Left ventricle myocardium superior (tissue), 1 donor: ENCODE data around the gene SEC14L3. TPM values are rescaled to one million over a fixed set of nuclear protein-coding genes. Genes with fewer than 3 reads are reported as not detected.
"Not testable (repeated sequence)": the region's sequence is repeated elsewhere in the genome, so short reads cannot be mapped to it uniquely, and the experiment has no call there.

Source experiments
- ATAC-seq: fragments of 200-7000 bp; cut with Tn5 transposase; one replicate; pipeline ENCODE4 v1.9.1; 2020; ENCODE audit warnings: mild to moderate bottlenecking, moderate library complexity
- DNase-seq: peaks from one replicate; pipeline ENCODE4 v3.0.0-alpha.2; 2020
- intact Hi-C: fragments of 100-400 bp; cut with micrococcal nuclease; formaldehyde crosslinking; loops from one replicate; pipeline ENCODE4 v1.11.0; 2022
- total RNA-seq: library from RNA; stranded (reverse); fragmentation: NEBNext Ultra II Directional; extraction: Animal tissue kit (Norgen Biotek cat#: 25700); gene quantifications from one replicate; pipeline ENCODE4 v1.2.1, GENCODE V29; 2021
- donor health status: DM: no; HTN: yes; CAD: no; lungs with severe emphysema.

SEC14L3 gene
- total RNA-seq, 1 donor from 2014 or later: not detected

GRCh38 chr22:30488121-30488520 is 16.3 kb upstream of the SEC14L3 start:
- intact Hi-C loops: loop anchor here (10.0 kb wide), 1 partner anchor 93 kb away; the partner anchor contains the start of gene SEC14L2
- no peak for DNase-seq
- ATAC-seq: no peak

GRCh38 chr22:30486661-30487115 is 14.9 kb upstream of the SEC14L3 start:
- no peak for ATAC-seq
- intact Hi-C loops: loop anchor here (10.0 kb wide), 1 partner anchor 92 kb away; the partner anchor contains the start of gene SEC14L2

GRCh38 chr22:30486118-30486517 is 14.3 kb upstream of the SEC14L3 start:
- ATAC-seq (no peak), DNase-seq (no peak)

More at GRCh38 chr22:30486661-30487115, 14.9 kb upstream of the SEC14L3 start:
- DNase-seq: no peak

GRCh38 chr22:30485362-30485988 is 13.7 kb upstream of the SEC14L3 start:
- DNase-seq: peak; percentile 66
- peak; percentile 93 for ATAC-seq
- intact Hi-C loops: loop anchor here (10.0 kb wide), 1 partner anchor 91 kb away; the partner anchor contains the start of gene SEC14L2

More at GRCh38 chr22:30486118-30486517, 14.3 kb upstream of the SEC14L3 start:
- intact Hi-C loops: loop anchor here (10.0 kb wide), 1 partner anchor 91 kb away; the partner anchor contains the start of gene SEC14L2

GRCh38 chr22:30483169-30483568 is 11.4 kb upstream of the SEC14L3 start:
- DNase-seq (no peak), ATAC-seq (no peak)
- intact Hi-C loops: loop anchor here (10.0 kb wide), 1 partner anchor 88 kb away; the partner anchor contains the start of gene SEC14L2

- DNase-seq (no peak), ATAC-seq (no peak)
- intact Hi-C loops: loop anchor here (10.0 kb wide), 1 partner anchor 87 kb away; the partner anchor contains the start of gene SEC14L2
Measured at GRCh38 chr22:30481711-30482110, 9.9 kb upstream of the SEC14L3 start.

GRCh38 chr22:30479981-30480380 is 8.2 kb upstream of the SEC14L3 start:
- ATAC-seq: no peak
- intact Hi-C loops: loop anchor here (10.0 kb wide), 1 partner anchor 85 kb away; the partner anchor contains the start of gene SEC14L2

GRCh38 chr22:30474683-30475424 is 3.0 kb upstream of the SEC14L3 start:
- DNase-seq (no peak), ATAC-seq (no peak)
- intact Hi-C loops: no loop called here

More at GRCh38 chr22:30479981-30480380, 8.2 kb upstream of the SEC14L3 start:
- no peak for DNase-seq

- ATAC-seq: no peak
- DNase-seq: no peak
- intact Hi-C loops: no loop called here
Measured at GRCh38 chr22:30474121-30474520, 2.3 kb upstream of the SEC14L3 start.

- ATAC-seq (no peak), DNase-seq (no peak)
- intact Hi-C loops: no loop called here
Measured at GRCh38 chr22:30472994-30473720, 1.3 kb upstream of the SEC14L3 start.

GRCh38 chr22:30470655-30471054 is 1.2 kb downstream of the SEC14L3 start:
- no peak for ATAC-seq
- DNase-seq: no peak
- intact Hi-C loops: no loop called here

- ATAC-seq: no peak
- intact Hi-C loops: no loop called here
- no peak for DNase-seq
Measured at GRCh38 chr22:30469165-30469564, 2.7 kb downstream of the SEC14L3 start.

- DNase-seq, intact Hi-C loops, ATAC-seq: not testable (repeated sequence)
Measured at GRCh38 chr22:30460555-30460954, 11.3 kb downstream of the SEC14L3 start.

- ATAC-seq (no peak), DNase-seq (no peak)
- intact Hi-C loops: no loop called here
Measured at GRCh38 chr22:30460147-30460546, 11.7 kb downstream of the SEC14L3 start.

GRCh38 chr22:30459181-30460052 is 12.4 kb downstream of the SEC14L3 start:
- intact Hi-C loops: no loop called here
- ATAC-seq: no peak
- no peak for DNase-seq

- DNase-seq (no peak), ATAC-seq (no peak)
- intact Hi-C loops: no loop called here
Measured at GRCh38 chr22:30457981-30458380, 13.8 kb downstream of the SEC14L3 start.

GRCh38 chr22:30455075-30455840 is 16.6 kb downstream of the SEC14L3 start:
- DNase-seq: no peak
- no peak for ATAC-seq

More at GRCh38 chr22:30455075-30455840, 16.6 kb downstream of the SEC14L3 start:
- intact Hi-C loops: no loop called here
